Cortex of kidney (tissue), 1 donor: ENCODE measurements around the gene NCKAP5.

Source experiments
- DNase-seq: peaks from one replicate; lab custom pipeline; 2025; lab: John Stamatoyannopoulos, UW

The NCKAP5 gene

DNA sequence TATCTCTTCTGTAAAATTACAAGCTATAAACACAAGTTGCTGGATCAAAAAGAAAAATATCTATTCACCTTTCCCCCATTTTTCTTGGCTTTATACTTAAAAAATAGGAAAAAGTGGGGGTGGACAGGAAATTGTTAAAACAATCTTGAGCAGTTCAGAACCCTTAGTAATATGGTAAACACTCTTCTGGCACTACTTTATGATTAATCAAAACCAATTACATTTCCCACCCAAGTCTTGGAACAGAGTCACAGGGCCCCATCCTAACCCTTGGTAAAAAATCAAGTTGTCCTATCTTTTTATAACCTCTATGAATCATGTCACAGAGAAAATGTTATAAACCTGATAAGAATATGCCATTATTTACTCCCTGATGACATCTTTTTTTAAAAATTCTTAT lies 570.0 kb downstream of the NCKAP5 start:
- DNase-seq, result no peak

DNA sequence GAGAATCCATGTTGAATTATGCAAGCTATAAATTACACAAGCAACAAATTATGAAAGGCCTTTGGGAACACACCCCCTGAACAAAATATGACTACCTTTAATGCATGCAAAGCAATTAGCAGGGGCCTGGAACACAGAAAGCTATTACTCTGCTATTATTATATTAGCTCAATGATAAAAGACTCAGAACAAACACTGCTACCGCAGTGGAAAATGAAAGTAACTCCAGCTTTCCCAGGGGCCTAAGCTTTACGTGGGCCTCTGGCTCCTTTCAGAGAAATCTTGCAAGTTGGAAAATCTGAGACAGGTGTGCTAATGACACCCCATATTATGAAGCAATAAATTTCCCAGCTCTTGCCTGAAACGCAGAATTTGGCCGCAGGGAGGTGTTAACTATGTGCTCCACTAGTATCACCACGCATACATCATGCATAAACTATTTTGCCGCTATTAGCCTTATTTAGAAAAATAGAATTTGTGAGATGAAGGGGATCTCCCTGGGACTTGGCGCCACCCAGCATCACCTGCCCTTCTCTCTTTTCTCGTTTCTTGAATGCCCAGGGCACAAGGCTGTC lies 576.7 kb downstream of the NCKAP5 start:
- DNase-seq, result no peak

DNA sequence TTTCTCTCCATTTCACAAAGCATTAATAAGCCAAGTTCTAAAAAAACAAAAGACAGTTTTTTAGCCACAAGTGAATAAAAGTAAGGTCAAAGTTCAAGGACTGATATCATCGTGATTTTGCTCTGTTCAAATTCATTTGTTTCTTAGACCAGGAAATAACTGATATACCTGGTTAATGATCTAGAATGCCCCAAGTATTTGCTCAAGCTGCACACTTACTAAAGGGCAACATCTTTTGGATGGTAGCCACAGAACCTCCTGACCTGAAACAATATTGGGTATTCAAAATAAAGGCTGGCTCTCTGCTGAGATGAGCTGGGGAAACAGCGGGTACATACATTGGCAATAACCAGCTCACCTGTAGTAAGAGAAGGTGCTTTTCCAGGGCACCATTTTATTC lies 583.5 kb downstream of the NCKAP5 start:
- DNase-seq, result no peak

GRCh38 chr2:132980304-132980703 lies 588.0 kb downstream of the NCKAP5 start:
- DNase-seq, result no peak

DNA sequence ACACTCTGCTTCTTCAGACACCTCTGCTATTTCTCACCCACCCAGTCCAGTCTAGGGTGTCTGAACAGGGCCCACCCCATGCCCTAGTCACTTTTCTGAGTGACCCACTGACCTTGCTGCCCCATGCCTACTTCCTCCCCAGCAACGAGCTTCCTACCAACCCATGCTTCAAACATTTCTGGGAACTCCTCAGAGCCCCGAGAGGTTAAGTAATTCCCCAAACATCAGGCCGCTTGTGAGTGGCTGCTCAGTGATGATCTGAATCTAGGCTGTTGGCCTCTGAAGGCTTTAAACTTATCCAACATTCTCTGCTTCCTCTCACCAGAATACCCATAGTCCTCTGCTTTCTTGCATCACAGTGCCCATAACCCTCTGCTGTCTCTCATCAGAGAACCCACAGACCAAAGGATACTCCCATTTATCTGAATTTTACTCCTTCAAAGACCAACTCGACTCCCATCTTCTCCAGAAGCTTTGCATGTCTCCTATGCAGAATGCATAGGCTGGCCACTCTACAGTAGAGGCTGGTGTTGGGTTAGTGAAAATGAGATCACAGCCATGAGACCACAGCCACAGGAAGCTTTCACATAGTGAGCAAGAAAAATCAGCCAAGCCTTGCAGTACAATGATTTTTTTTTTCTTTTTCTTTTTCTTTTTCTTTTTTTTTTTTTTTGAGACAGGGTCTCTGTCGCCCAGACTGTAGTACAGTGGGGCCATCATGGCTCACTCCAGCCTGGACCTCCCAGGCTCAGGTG lies 588.7 kb downstream of the NCKAP5 start:
- no peak for DNase-seq

DNA sequence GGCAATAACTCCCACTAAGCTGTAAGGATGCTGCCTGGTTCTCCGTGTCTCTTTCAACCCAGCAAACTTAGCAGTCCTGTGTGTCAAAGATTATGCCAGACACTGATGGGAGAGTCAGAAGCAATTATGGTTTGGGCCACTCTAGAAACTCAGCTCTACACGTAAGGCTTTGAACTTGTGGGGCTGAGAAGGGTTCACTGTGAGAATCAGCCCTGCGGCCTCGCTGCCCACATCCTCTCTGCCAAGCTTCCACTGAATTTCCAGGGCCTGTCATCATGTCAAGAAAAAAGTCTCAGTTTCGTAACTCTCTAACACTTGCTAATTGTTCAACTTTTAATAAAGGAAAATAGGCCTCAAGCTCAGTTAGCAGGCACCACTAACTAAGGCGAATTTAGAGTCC lies 589.4 kb downstream of the NCKAP5 start:
- DNase-seq, result no peak

DNA sequence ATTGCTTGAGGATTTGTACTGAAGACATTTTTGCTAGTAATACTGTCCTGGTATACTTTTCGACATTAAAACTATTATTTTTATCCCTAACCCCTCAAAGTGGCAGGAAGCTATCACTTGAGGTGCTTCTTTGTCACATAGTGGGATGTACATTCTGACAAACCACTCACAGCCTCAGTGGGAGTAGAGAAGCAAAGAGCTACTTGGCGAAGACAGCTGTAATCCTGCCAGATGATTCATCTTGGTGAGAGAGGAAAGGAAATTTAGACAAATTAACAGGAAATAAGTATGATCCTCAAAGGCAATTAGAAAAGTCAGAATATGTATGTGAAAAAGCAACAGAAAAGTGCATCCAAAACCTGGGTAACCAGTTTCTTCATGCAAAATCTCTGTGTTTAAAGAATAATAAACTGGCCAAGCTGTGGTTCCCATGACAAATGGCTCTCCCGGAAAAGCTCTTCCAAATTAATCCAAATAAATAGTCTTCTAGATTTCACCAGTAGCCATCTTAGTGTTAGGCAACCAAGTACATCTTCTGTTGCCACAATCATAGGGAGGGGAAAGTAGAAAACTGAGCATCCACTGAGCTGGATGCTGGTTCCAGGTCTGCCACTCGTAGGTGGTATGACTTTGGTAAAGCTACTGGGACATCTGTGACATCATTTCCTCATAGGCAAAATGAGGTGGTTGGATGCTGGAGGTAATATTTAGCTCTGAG lies 590.3 kb downstream of the NCKAP5 start:
- no peak for DNase-seq

DNA sequence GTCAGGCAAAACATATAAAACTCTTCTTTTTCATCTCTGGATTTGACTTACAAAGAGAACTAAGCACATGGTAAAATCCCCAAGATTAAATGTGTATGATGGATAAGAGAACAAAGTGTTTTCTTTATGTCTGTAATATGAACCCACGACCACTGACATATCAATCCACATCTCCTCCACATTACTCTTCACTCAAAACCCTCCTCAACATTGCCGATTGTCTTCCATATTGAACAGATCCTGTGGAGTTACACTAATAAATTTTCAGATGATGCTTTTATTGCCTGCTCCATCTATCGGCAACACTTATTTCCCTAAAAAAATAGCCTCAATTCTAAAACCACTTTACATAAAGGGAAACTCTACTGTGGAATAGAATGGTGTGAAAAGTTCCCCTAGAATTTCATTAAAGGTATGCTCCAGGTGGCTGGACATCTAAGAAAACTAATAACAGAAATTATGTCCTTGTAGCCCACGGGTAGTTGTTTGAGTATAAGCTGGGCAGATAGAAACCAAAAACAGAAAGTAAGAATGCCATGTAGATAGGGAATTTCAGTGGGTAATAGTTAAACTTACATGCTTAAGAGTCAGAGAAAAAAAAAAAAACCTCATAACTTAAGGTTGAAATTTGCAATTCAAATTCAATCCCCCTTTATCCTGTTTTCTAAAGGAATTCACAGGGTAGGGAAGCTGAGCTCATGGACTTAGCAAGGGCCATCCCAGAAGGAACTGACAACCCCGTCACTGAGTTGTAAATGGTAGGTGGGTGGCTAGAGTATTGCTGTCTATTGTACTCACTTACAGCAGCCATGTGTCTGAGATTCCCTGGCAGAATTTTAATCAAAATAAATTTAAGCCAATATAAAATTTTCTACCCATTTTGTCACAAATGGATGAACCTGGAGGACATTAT lies 592.8 kb downstream of the NCKAP5 start:
- DNase-seq, result no peak

DNA sequence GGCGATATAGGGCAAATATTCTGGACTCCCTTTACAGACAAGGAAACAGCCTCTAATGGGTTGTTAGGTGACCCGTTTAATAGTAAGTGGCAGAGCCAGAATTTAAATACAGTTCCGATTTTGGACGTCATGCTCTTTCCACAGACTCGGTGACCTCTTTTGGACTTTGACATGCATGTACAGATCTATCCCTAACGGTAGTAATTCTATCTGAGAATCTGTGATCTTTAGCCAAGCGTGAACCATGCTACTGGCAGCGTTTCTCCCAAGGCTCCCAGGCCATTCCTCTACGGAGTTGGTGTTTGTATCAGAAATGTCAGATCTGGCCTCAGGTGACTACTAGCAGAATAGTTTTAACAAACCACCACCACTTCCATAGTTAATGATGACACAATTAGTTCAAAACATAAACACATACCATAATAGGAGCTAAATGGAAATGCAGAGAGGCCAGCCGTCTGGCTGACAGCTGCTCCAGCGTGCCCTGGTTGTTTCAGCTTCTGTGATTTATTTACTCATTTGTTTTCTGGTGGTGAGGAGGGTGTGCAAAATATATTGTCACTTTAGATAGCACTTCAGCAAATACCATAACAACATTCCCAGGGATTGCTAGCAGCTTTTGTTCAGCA lies 593.7 kb downstream of the NCKAP5 start:
- DNase-seq, result no peak

DNA sequence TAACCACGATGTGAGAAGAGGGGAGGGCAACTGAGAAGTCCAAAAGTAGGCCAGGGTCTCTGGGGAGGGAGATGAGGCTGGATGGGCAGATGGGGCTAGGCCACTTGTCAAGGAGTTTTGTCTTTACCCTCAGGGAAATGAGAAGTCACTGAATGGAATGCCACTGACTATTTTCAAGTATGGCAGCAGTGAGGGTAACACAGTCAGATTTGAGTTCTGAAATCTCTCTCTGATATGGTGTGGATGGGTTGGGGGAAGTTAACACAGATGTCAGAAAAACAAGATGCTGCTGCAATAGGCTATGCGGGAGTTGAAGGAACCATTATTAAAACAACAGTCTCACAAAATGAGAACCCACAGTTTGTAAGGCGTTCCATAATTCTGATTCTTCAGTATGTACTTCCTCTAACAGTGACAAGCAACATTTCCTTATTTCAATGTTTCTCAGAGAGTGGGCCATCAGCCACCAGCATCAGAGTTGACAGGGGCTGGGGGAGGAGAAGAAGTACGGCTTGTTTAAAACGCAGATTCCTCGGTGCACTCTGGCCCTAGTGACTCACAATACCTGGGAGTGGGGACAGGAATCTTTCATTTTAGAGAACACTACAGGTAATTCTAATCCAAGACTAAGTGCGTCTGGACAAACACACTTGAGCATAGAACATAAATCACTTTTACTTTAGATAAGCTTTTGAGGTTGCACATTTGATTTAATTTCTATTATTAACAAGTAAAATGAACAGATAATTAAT lies 596.8 kb downstream of the NCKAP5 start:
- no peak for DNase-seq

- DNase-seq, result no peak
These were observed 598.8 kb downstream of the NCKAP5 start for GRCh38 chr2:132969371-132969985.

GRCh38 chr2:132965460-132965859 lies 602.8 kb downstream of the NCKAP5 start:
- no peak for DNase-seq

GRCh38 chr2:132963161-132963560 lies 605.1 kb downstream of the NCKAP5 start:
- no peak for DNase-seq

- no peak for DNase-seq
These were observed 609.4 kb downstream of the NCKAP5 start for GRCh38 chr2:132958887-132959286.

- DNase-seq, result no peak
These were observed 612.2 kb downstream of the NCKAP5 start for GRCh38 chr2:132955871-132956615.

DNA sequence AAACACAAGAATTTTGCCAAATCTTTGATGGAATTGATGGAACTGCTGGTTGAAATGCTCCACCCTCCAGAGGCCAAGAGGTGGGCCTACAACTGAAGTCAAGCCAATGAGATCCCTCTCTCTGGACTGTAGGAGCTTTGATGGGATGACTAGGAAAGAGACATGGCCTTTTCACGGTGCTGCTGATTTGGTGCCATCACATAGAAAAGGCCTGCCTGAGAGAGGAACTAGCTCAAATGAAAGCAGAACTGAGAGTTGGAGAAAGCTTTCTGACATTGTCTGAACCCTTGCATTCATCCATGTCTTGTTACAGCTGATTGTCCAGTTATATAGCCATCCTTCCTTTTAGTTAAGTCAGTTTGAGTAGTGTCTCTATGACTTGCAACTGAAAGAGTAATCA lies 614.5 kb downstream of the NCKAP5 start:
- no peak for DNase-seq

DNA sequence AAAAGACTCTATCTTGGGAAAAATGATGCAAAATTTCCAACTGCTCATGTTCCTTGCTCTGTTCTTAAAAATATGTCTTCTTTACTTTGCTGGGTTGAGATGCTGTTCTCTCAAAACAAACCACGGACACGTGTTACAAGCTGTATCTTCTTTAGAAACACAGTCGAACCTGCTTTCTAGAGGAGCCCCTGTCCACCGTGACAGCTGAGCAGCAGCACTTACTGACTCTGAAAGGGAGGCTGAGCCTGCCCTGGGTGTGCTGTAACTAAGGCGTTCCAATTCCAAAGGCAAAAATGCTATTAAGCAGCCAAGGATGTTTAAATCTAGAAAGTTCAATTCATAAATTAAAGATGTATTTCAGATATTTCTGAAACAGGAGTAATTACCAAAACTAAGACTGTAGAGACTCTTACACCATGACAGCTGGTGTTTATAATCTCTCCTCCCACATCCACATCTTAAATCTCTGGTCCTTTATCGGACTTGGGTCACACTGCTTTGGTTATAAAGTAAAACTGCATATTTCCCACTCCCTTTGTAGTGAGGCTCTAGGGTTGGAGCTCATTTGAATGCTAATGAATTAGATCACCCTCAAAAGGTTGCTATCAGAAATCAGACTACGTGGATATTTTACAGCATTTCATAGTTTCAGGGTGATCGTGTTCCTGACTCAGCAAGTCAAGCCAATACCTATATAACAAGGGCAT lies 617.1 kb downstream of the NCKAP5 start:
- DNase-seq, result no peak

DNA sequence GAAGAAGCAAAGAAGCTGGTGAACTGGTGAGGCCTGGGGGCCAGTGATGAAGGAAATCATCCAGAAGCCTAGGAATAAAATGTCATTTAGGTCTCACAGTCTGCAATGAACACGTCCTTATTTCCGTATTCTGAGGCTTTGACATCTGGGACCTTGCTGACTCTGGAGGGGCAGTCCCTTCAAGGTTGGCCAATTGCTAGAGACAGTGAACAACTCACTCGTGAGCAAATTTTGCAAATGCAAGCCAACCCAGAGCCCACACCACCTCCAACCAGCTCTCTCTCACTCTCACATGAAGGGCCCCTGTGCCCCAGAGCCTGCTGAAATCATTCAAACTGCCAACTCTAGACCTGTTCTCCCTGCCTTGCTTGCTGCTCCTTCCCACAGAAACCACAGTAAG lies 619.2 kb downstream of the NCKAP5 start:
- no peak for DNase-seq

DNA sequence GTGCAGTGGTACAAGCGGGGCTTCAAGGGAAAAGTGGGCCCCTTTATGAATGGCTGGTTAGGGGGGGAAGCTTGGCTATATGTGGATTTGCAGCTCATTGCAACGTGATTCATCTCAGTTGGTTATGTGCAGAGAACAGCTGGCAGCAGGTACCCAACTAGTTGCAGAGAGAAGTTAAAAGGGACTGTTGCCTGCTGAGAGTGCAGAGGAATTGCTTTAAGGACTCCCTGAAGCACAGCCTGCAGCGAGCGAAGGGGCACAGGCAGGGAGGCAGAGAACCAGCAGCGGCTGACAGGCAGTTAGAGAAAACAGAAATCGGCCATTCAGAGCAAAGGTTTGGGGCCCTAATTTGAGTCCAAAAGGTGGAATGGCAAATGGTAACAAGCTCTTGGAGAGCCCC lies 620.1 kb downstream of the NCKAP5 start:
- no peak for DNase-seq
